Hepatocyte (in vitro differentiated cells): Measurements from ENCODE around the gene KCNJ5. TPM values are rescaled to one million over a fixed set of nuclear protein-coding genes. Genes with fewer than 3 reads are reported as not detected.

ENCODE experiments used
- DNase-seq: peaks from one replicate; pipeline ENCODE4 v3.0.0-alpha.2; 2016; ENCODE audit warnings: low spot score
- H2AFZ ChIP-seq: fragments of 200-600 bp; sonication (generic); 2 replicates; pipeline ENCODE4 v1.6.0; 2016; ENCODE audit warnings: antibody characterized with exemption, mild to moderate bottlenecking
- H3K27ac ChIP-seq: fragments of 200-600 bp; sonication (generic); 2 replicates; pipeline ENCODE4 v1.5.1; 2016; ENCODE audit warnings: mild to moderate bottlenecking
- H3K27me3 ChIP-seq: fragments of 200-600 bp; sonication (generic); 2 replicates; pipeline ENCODE4 v1.6.1; 2016
- H3K36me3 ChIP-seq: fragments of 200-600 bp; sonication (generic); replicated peaks from 2 replicates; pipeline ENCODE4 v1.5.1; 2016; ENCODE audit warnings: low read depth; ENCODE audit not compliant: insufficient read depth
- H3K4me1 ChIP-seq: fragments of 200-600 bp; sonication (generic); 2 replicates; pipeline ENCODE4 v1.5.1; 2016; ENCODE audit warnings: mild to moderate bottlenecking, moderate library complexity; ENCODE audit not compliant: insufficient read depth
- H3K4me2 ChIP-seq: fragments of 200-600 bp; sonication (generic); 2 replicates; pipeline ENCODE4 v1.6.0; 2016
- H3K4me3 ChIP-seq: fragments of 200-600 bp; sonication (generic); 2 replicates; pipeline ENCODE4 v1.5.1; 2016; ENCODE audit warnings: mild to moderate bottlenecking
- H3K79me2 ChIP-seq: fragments of 200-600 bp; sonication (generic); 2 replicates; pipeline ENCODE4 v1.6.0; 2017; ENCODE audit warnings: mild to moderate bottlenecking
- H3K9me2 ChIP-seq: fragments of 200-600 bp; sonication (generic); replicated peaks from 2 replicates; pipeline ENCODE4 v1.6.0; 2017; ENCODE audit warnings: mild to moderate bottlenecking; ENCODE audit not compliant: insufficient read depth
- H3K9me3 ChIP-seq: fragments of 200-600 bp; sonication (generic); 2 replicates; pipeline ENCODE4 v1.5.1; 2016; ENCODE audit warnings: low read depth, mild to moderate bottlenecking
- H4K20me1 ChIP-seq: fragments of 200-600 bp; sonication (generic); 2 replicates; pipeline ENCODE4 v1.6.0; 2016; ENCODE audit warnings: mild to moderate bottlenecking; ENCODE audit not compliant: insufficient read depth, poor library complexity, severe bottlenecking
- CTCF ChIP-seq: fragments of 200-600 bp; sonication (generic); IDR thresholded peaks from 2 replicates; pipeline ENCODE4 v1.5.1; 2016; ENCODE audit warnings: antibody characterized with exemption, mild to moderate bottlenecking; ENCODE audit not compliant: poor library complexity
- EZH2 ChIP-seq: fragments of 200-600 bp; sonication (generic); IDR thresholded peaks from 2 replicates; pipeline ENCODE4 v1.6.1; 2016; ENCODE audit warnings: antibody characterized with exemption, mild to moderate bottlenecking, borderline replicate concordance
- EZH2phosphoT487 ChIP-seq: fragments of 200-600 bp; sonication (generic); IDR thresholded peaks from one replicate; pipeline ENCODE4 v1.6.1; 2018; ENCODE audit warnings: antibody characterized with exemption, mild to moderate bottlenecking, low read depth, moderate library complexity; ENCODE audit not compliant: unreplicated experiment, severe bottlenecking
- WGBS: methylation state at CpG from one replicate; pipeline ENCODE4 v1.1.6; 2016; ENCODE audit warnings: low lambda C conversion rate; ENCODE audit errors: missing lambda C conversion rate; 5-methylcytosine and 5-hydroxymethylcytosine counted together
- polyA plus RNA-seq: library from polyadenylated mRNA; unstranded; fragments of >200 nt; fragmentation: Nextera tagmentation; extraction: Ambion mirVana; gene quantifications from 2 replicates; pipeline ENCODE4 v1.2.1, GENCODE V29; 2016
- total RNA-seq: library from RNA; depleted of rRNA; stranded (reverse); fragments of >200 nt; gene quantifications from 2 replicates; pipeline ENCODE4 v1.2.3, GENCODE V29; 2014

Gene KCNJ5
- total and polyA plus RNA-seq, 2 experiments from 2014 or later, result 1.00 to 1.2 TPM

GRCh38 chr11:128890216-128890542, 977 bp upstream of the KCNJ5 start:
- Histone ChIP-seq H3K79me2 (no peaks in the 10 kb centered on the region), H3K9me2 (no peaks in the 10 kb centered on the region), H3K4me2 (peak overlapping the region; percentile 99), H4K20me1 (no peaks in the 10 kb centered on the region), H3K4me1 (peaks cover 15% of the 10 kb centered on the region), H3K4me3 (peak overlapping the region; percentile 42), H3K27ac (no peak overlapping the region), H2AFZ (no peak overlapping the region), H3K9me3 (no peaks in the 10 kb centered on the region), H3K36me3 (no peaks in the 10 kb centered on the region), H3K27me3 (peaks cover 47% of the 10 kb centered on the region)
- WGBS, result 8% methylated on average over 9 of the region's 9 CpGs
- DNase-seq, result no peak
- TF ChIP-seq EZH2phosphoT487, result no peak
- no peak for TF ChIP-seq CTCF
- TF ChIP-seq EZH2, result no peak

GRCh38 chr11:128891913-128892398, 800 bp downstream of the KCNJ5 start:
- DNase-seq, result no peak
- H3K4me3 ChIP-seq, result no peak overlapping the region
- no peaks in the 10 kb centered on the region for H3K9me2 ChIP-seq
- H4K20me1 ChIP-seq, result no peaks in the 10 kb centered on the region
- H3K4me1 ChIP-seq, result peaks cover 15% of the 10 kb centered on the region
- no peaks in the 10 kb centered on the region for H3K9me3 ChIP-seq
- no peak overlapping the region for H2AFZ ChIP-seq
- no peaks in the 10 kb centered on the region for H3K79me2 ChIP-seq
- peak overlapping the region; percentile 99 for H3K4me2 ChIP-seq
- TF ChIP-seq CTCF, result no peak
- no peak for TF ChIP-seq EZH2phosphoT487
- no peak for TF ChIP-seq EZH2
- H3K27me3 ChIP-seq, result peaks cover 44% of the 10 kb centered on the region
- no peak overlapping the region for H3K27ac ChIP-seq
- 53% methylated on average over 6 of the region's 6 CpGs for WGBS
- H3K36me3 ChIP-seq, result no peaks in the 10 kb centered on the region

- H3K79me2 ChIP-seq, result no peaks in the 10 kb centered on the region
- 70% methylated on average over 4 of the region's 4 CpGs for WGBS
- H2AFZ ChIP-seq, result no peak overlapping the region
- H3K9me3 ChIP-seq, result no peaks in the 10 kb centered on the region
- H3K27ac ChIP-seq, result no peak overlapping the region
- H3K4me3 ChIP-seq, result no peak overlapping the region
- H3K9me2 ChIP-seq, result no peaks in the 10 kb centered on the region
- H3K27me3 ChIP-seq, result peaks cover 35% of the 10 kb centered on the region
- TF ChIP-seq EZH2 (no peak), CTCF (no peak), EZH2phosphoT487 (no peak)
- peaks cover 15% of the 10 kb centered on the region for H3K4me1 ChIP-seq
- no peak for DNase-seq
- no peaks in the 10 kb centered on the region for H4K20me1 ChIP-seq
- H3K4me2 ChIP-seq, result no peak overlapping the region
- H3K36me3 ChIP-seq, result no peaks in the 10 kb centered on the region
Observed at GRCh38 chr11:128892866-128893565, 1.9 kb downstream of the KCNJ5 start.
